H1 (cell line): ENCODE measurements around the gene USH2A. TPM values are rescaled to one million over a fixed set of nuclear protein-coding genes. Genes with fewer than 3 reads are reported as not detected.

Source experiments
- CTCF ChIA-PET: fragments of 300-600 bp; sonication (Branson Sonifier 250); formaldehyde crosslinking; loops from one replicate; lab custom pipeline; 2021; ENCODE audit not compliant: partially characterized antibody; lab: Charles Lee
- POLR2A ChIA-PET: fragments of 300-600 bp; sonication (Branson Sonifier 250); formaldehyde crosslinking; loops from one replicate; lab custom pipeline; 2021; ENCODE audit warnings: inconsistent platforms; ENCODE audit not compliant: partially characterized antibody; lab: Charles Lee
- DNase-seq, 2 experiments: peaks; one replicate each; pipeline versions ENCODE4 v3.0.0 to v3.0.0-alpha.2; 2010 to 2022; ENCODE audit warnings: low spot score in 2 of 2, low read depth in 1 of 2, mixed read lengths in 1 of 2
- FAIRE-seq: peaks from 2 replicates; lab custom pipeline; 2011; peaks lifted over from hg19 to GRCh38; lab: Jason Lieb, UNC
- H2AFZ ChIP-seq: 2 replicates; pipeline ENCODE4 v1.8.1; 2012; ENCODE audit warnings: low read length, inconsistent platforms
- H2AK5ac ChIP-seq: 2 replicates; pipeline ENCODE4 v1.6.1; 2013; ENCODE audit warnings: low read depth, low read length
- H2BK120ac ChIP-seq: replicated peaks from 2 replicates; pipeline ENCODE3; 2013; ENCODE audit warnings: low read depth, low read length, inconsistent platforms
- H2BK12ac ChIP-seq: 2 replicates; pipeline ENCODE4 v1.6.1; 2013; ENCODE audit warnings: low read depth, low read length
- H2BK15ac ChIP-seq: 2 replicates; pipeline ENCODE4 v1.6.1; 2013; ENCODE audit warnings: low read length
- H2BK20ac ChIP-seq: 2 replicates; pipeline ENCODE4 v1.6.1; 2013; ENCODE audit warnings: low read length
- H2BK5ac ChIP-seq: 2 replicates; pipeline ENCODE4 v1.6.1; 2013; ENCODE audit warnings: low read depth, low read length
- H3K14ac ChIP-seq: 2 replicates; pipeline ENCODE4 v1.6.1; 2013; ENCODE audit warnings: inconsistent platforms; ENCODE audit not compliant: insufficient read length
- H3K18ac ChIP-seq: 2 replicates; pipeline ENCODE4 v1.6.1; 2013; ENCODE audit warnings: low read length; ENCODE audit errors: extremely low read depth
- H3K23ac ChIP-seq: 2 replicates; pipeline ENCODE4 v1.6.1; 2013; ENCODE audit warnings: inconsistent platforms; ENCODE audit not compliant: insufficient read length
- H3K23me2 ChIP-seq: 2 replicates; pipeline ENCODE4 v1.6.1; 2013; ENCODE audit warnings: low read depth, low read length
- H3K27ac ChIP-seq: 2 replicates; pipeline ENCODE4 v1.6.1; 2011; ENCODE audit warnings: low read depth, low read length, inconsistent platforms
- H3K27me3 ChIP-seq, 4 experiments: replicated peaks in 1 of 4; 1 replicate in 1 of 4; 2 replicates in 3 of 4; pipeline versions ENCODE4 v1.6.1 to v1.8.1; 2011 to 2013; ENCODE audit warnings: low read length in 3 of 4, mild to moderate bottlenecking in 3 of 4, inconsistent platforms in 2 of 4, mixed read lengths in 2 of 4, moderate library complexity in 1 of 4; ENCODE audit not compliant: control insufficient read depth in 3 of 4, insufficient read depth in 3 of 4; ENCODE audit errors: extremely low read depth in 1 of 4
- H3K36me3 ChIP-seq, 4 experiments: 2 replicates each; pipeline versions ENCODE4 v1.6.1 to v1.8.1; 2011 to 2013; ENCODE audit warnings: mild to moderate bottlenecking in 4 of 4, low read length in 3 of 4, moderate library complexity in 2 of 4, control low read depth in 1 of 4, inconsistent platforms in 1 of 4; ENCODE audit not compliant: insufficient read depth in 4 of 4, control insufficient read depth in 2 of 4
- H3K4ac ChIP-seq: replicated peaks from 2 replicates; pipeline ENCODE3; 2013; ENCODE audit warnings: low read length, low read depth, mixed read lengths, inconsistent platforms; ENCODE audit not compliant: insufficient read length
- H3K4me1 ChIP-seq, 4 experiments: replicated peaks in 1 of 4; 1 replicate in 1 of 4; 2 replicates in 3 of 4; pipeline versions ENCODE4 v1.6.1 to v1.8.1; 2011 to 2013; ENCODE audit warnings: low read length in 3 of 4, inconsistent platforms in 2 of 4, mixed read lengths in 1 of 4; ENCODE audit not compliant: insufficient read depth in 4 of 4, control insufficient read depth in 3 of 4
- H3K4me2 ChIP-seq, 2 experiments: 2 replicates each; pipeline versions ENCODE4 v1.6.1 to v1.8.1; 2011 to 2013; ENCODE audit warnings: low read depth in 2 of 2, low read length in 2 of 2, control low read depth in 1 of 2, inconsistent platforms in 1 of 2, mild to moderate bottlenecking in 1 of 2; ENCODE audit not compliant: insufficient read depth in 1 of 2
- H3K4me3 ChIP-seq, 4 experiments: fragments of 200-600, 300-600 bp in 1 of 4; sonication (generic), shearing (Covaris generic), sonication (Bioruptor Twin) in 1 of 4; 2 replicates each; pipeline versions ENCODE4 v1.5.1 to v1.8.1; 2011 to 2016; ENCODE audit warnings: low read length in 4 of 4, low read depth in 3 of 4, control low read depth in 2 of 4, inconsistent platforms in 2 of 4, mild to moderate bottlenecking in 2 of 4, mixed read lengths in 1 of 4, moderate library complexity in 1 of 4; ENCODE audit not compliant: insufficient read depth in 2 of 4; ENCODE audit errors: extremely low read depth in 1 of 4
- H3K56ac ChIP-seq: replicated peaks from 2 replicates; pipeline ENCODE3; 2013; ENCODE audit warnings: low read depth, mild to moderate bottlenecking, mixed read lengths, low read length, inconsistent platforms; ENCODE audit not compliant: insufficient read length
- H3K79me1 ChIP-seq: 2 replicates; pipeline ENCODE4 v1.6.1; 2013; ENCODE audit warnings: low read depth, low read length, control low read depth
- H3K79me2 ChIP-seq, 2 experiments: 2 replicates each; pipeline versions ENCODE4 v1.6.1 to v1.8.1; 2012 to 2013; ENCODE audit warnings: low read length in 2 of 2, mild to moderate bottlenecking in 2 of 2, inconsistent platforms in 1 of 2; ENCODE audit not compliant: insufficient read depth in 2 of 2, control insufficient read depth in 1 of 2
- H3K9ac ChIP-seq, 4 experiments: replicated peaks in 1 of 4; 1 replicate in 1 of 4; 2 replicates in 3 of 4; pipeline versions ENCODE4 v1.6.1 to v1.8.1; 2011 to 2013; ENCODE audit warnings: low read depth in 3 of 4, low read length in 3 of 4, control low read depth in 2 of 4, mild to moderate bottlenecking in 2 of 4, moderate library complexity in 2 of 4, inconsistent platforms in 1 of 4; ENCODE audit errors: extremely low read depth in 1 of 4
- H3K9me3 ChIP-seq, 2 experiments: 2 replicates each; pipeline versions ENCODE4 v1.6.1 to v1.8.1; 2012 to 2013; ENCODE audit warnings: mild to moderate bottlenecking in 2 of 2, moderate library complexity in 2 of 2, control low read depth in 1 of 2, inconsistent platforms in 1 of 2, low read depth in 1 of 2, low read length in 1 of 2, mixed read lengths in 1 of 2; ENCODE audit not compliant: insufficient read depth in 2 of 2
- H4K20me1 ChIP-seq, 2 experiments: replicated peaks in 1 of 2; 2 replicates each; pipeline versions ENCODE3 to v1.8.1; 2011 to 2013; ENCODE audit warnings: inconsistent platforms in 2 of 2, low read length in 2 of 2, mild to moderate bottlenecking in 1 of 2; ENCODE audit not compliant: insufficient read depth in 2 of 2, control insufficient read depth in 1 of 2
- H4K5ac ChIP-seq: 2 replicates; pipeline ENCODE4 v1.6.1; 2013; ENCODE audit warnings: low read length, low read depth, mixed read lengths, inconsistent platforms; ENCODE audit not compliant: insufficient read length
- H4K8ac ChIP-seq: 2 replicates; pipeline ENCODE4 v1.8.0; 2013; ENCODE audit warnings: mild to moderate bottlenecking, moderate library complexity, low read length, inconsistent platforms; ENCODE audit not compliant: insufficient read depth; ENCODE audit errors: extremely low read depth
- H4K91ac ChIP-seq: replicated peaks from 2 replicates; pipeline ENCODE3; 2013; ENCODE audit warnings: low read length, mixed read lengths, inconsistent platforms; ENCODE audit not compliant: insufficient read length
- BCL11A ChIP-seq, 2 experiments: IDR thresholded peaks; one replicate each; pipeline ENCODE4 v1.6.1; 2011; ENCODE audit warnings: low read depth in 2 of 2, low read length in 2 of 2, mild to moderate bottlenecking in 2 of 2
- CEBPB ChIP-seq: IDR thresholded peaks from 2 replicates; pipeline ENCODE4 v1.6.1; 2012; ENCODE audit warnings: low read depth, low read length
- CTBP2 ChIP-seq: IDR thresholded peaks from 2 replicates; pipeline ENCODE4 v1.7.0; 2011; ENCODE audit warnings: borderline replicate concordance, mild to moderate bottlenecking, moderate library complexity, mixed read lengths, low read length; ENCODE audit not compliant: insufficient read depth, insufficient read length
- CTCF ChIP-seq, 3 experiments: IDR thresholded peaks; 1 replicate in 2 of 3; 2 replicates in 1 of 3; pipeline versions ENCODE4 v1.5.1 to v1.6.1; 2011; ENCODE audit warnings: low read length in 3 of 3, mild to moderate bottlenecking in 3 of 3, inconsistent platforms in 2 of 3, low read depth in 1 of 3, moderate library complexity in 1 of 3; ENCODE audit not compliant: insufficient read depth in 1 of 3; ENCODE audit errors: control extremely low read depth in 1 of 3
- EGR1 ChIP-seq: IDR thresholded peaks from 2 replicates; pipeline ENCODE4 v1.6.1; 2011; ENCODE audit warnings: low read depth, low read length, borderline replicate concordance
- FOSL1 ChIP-seq: IDR thresholded peaks from 2 replicates; pipeline ENCODE4 v1.6.1; 2011; ENCODE audit warnings: mild to moderate bottlenecking, low read depth, low read length, moderate library complexity; ENCODE audit not compliant: insufficient read depth
- HDAC2 ChIP-seq, 2 experiments: fragments of 300-600 bp in 1 of 2; sonication (generic) in 1 of 2; IDR thresholded peaks; 2 replicates each; pipeline ENCODE4 v1.6.1; 2011 to 2012; ENCODE audit warnings: low read depth in 2 of 2, low read length in 2 of 2, mild to moderate bottlenecking in 2 of 2, moderate library complexity in 2 of 2, borderline replicate concordance in 1 of 2, inconsistent platforms in 1 of 2
- JUND ChIP-seq: IDR thresholded peaks from 2 replicates; pipeline ENCODE4 v1.6.1; 2011; ENCODE audit warnings: mild to moderate bottlenecking, improper control_type of control experiment, low read length
- KDM1A ChIP-seq: fragments of 200-600, 300-600 bp; sonication (generic); IDR thresholded peaks from 2 replicates; pipeline ENCODE4 v1.7.1; 2016; ENCODE audit warnings: mild to moderate bottlenecking, low read length, borderline replicate concordance
- POLR2A ChIP-seq, 2 experiments: IDR thresholded peaks; 1 replicate in 1 of 2; 2 replicates in 1 of 2; pipeline ENCODE4 v1.6.1; 2011; ENCODE audit warnings: low read depth in 2 of 2, low read length in 2 of 2, mild to moderate bottlenecking in 2 of 2; ENCODE audit errors: control extremely low read depth in 1 of 2
- SIX5 ChIP-seq: IDR thresholded peaks from 2 replicates; pipeline ENCODE4 v1.6.1; 2011; ENCODE audit warnings: mild to moderate bottlenecking, low read depth, low read length
- SP4 ChIP-seq: IDR thresholded peaks from 2 replicates; pipeline ENCODE4 v1.6.1; 2012; ENCODE audit warnings: low read length, inconsistent platforms
- YY1 ChIP-seq: IDR thresholded peaks from 2 replicates; pipeline ENCODE4 v1.6.1; 2011; ENCODE audit warnings: low read depth, mild to moderate bottlenecking, low read length
- WGBS, 2 experiments: shearing (Covaris generic) in 1 of 2; methylation state at CpG; one replicate each; pipeline versions ENCODE4 v1.1.6 to v1.1.7; 2013 to 2015; ENCODE audit warnings: low lambda C conversion rate in 2 of 2, mixed read lengths in 2 of 2, inconsistent platforms in 1 of 2, low coverage in 1 of 2, missing lambda C conversion rate in 1 of 2; ENCODE audit not compliant: insufficient replicate concordance in 2 of 2, insufficient coverage in 1 of 2, insufficient read length in 1 of 2; ENCODE audit errors: extremely low coverage in 1 of 2, missing lambda C conversion rate in 1 of 2; 5-methylcytosine and 5-hydroxymethylcytosine counted together
- polyA plus RNA-seq, 7 experiments: library from polyadenylated mRNA; depleted of rRNA in 3 of 7; stranded (reverse) in 5 of 7; unstranded in 2 of 7; fragments of >200 nt in 5 of 7; fragments of 200-250 nt in 2 of 7; gene quantifications; 1 replicate in 5 of 7; 2 replicates in 1 of 7; 4 replicates in 1 of 7; pipeline versions ENCODE4 v1.2.1 to v1.2.3, GENCODE V29; 2011 to 2013; ENCODE audit warnings: missing spikeins in 2 of 7, mixed read lengths in 2 of 7
- total RNA-seq: library from RNA; stranded (reverse); fragmentation: NEBNext Ultra II Directional; extraction: Animal tissue kit (Norgen Biotek cat#: 25700); gene quantifications from 2 replicates; pipeline ENCODE4 v1.2.1, GENCODE V29; 2021

The USH2A gene
- total and polyA plus RNA-seq, 2 of the 8 experiments (the other 6 are each of a cell fraction or from before 2014, with no cell fraction given), result 0.02 to 0.17 TPM

- no peak overlapping the region for H3K27ac ChIP-seq
- 96% methylated on average over 3 of the region's 3 CpGs; no CpG with 5 or more reads in 1 of the 2 experiments for WGBS, 2 experiments
- H3K14ac ChIP-seq, result no peak overlapping the region
- H2BK12ac ChIP-seq, result no peak overlapping the region
- no peak overlapping the region for H3K9ac ChIP-seq
- ChIA-PET CTCF (no interaction called here), POLR2A (no interaction called here)
- H4K8ac ChIP-seq, result no peak overlapping the region; the same call in 1 of the 2 replicates
- H2AK5ac ChIP-seq, result no peak overlapping the region
- FAIRE-seq (no peak), DNase-seq (no peak)
- no peaks in the 10 kb centered on the region for H3K36me3 ChIP-seq
- no peak overlapping the region for H4K91ac ChIP-seq
- no peak overlapping the region for H2BK15ac ChIP-seq
- no peaks in the 10 kb centered on the region for H3K79me1 ChIP-seq
- H2BK20ac ChIP-seq, result no peak overlapping the region
- no peak overlapping the region for H3K18ac ChIP-seq
- no peak overlapping the region for H3K23ac ChIP-seq
- H3K27me3 ChIP-seq, result peaks cover 0 to 1% (median 0%) of the 10 kb centered on the region in 4 experiments; a peak in 1 of 7 replicates
- H2AFZ ChIP-seq, result no peak overlapping the region
- H2BK120ac ChIP-seq, result no peak overlapping the region
- no peak overlapping the region for H3K56ac ChIP-seq
- no peaks in the 10 kb centered on the region for H3K79me2 ChIP-seq
- H3K4ac ChIP-seq, result no peak overlapping the region
- H3K4me1 ChIP-seq, result no peaks in the 10 kb centered on the region
- H3K23me2 ChIP-seq, result no peaks in the 10 kb centered on the region
- H2BK5ac ChIP-seq, result no peak overlapping the region
- H3K4me3 ChIP-seq, result no peak overlapping the region
- H4K5ac ChIP-seq, result no peak overlapping the region
- H4K20me1 ChIP-seq, result no peaks in the 10 kb centered on the region
- no peak overlapping the region for H3K4me2 ChIP-seq
- H3K9me3 ChIP-seq, result no peaks in the 10 kb centered on the region
- TF ChIP-seq CEBPB, result no peak
- TF ChIP-seq SP4, result no peak
- no peak for TF ChIP-seq POLR2A (IDR thresholded peaks at IDR 0.05; ENCODE audit: control extremely low read depth in 1 of 2, low read depth in 2 of 2, low read length in 2 of 2)
- no peak for TF ChIP-seq EGR1
- no peak for TF ChIP-seq KDM1A
- TF ChIP-seq SIX5, result no peak
- TF ChIP-seq BCL11A (IDR thresholded peaks at IDR 0.05; ENCODE audit: low read depth in 2 of 2, low read length in 2 of 2), result no peak
- TF ChIP-seq YY1, result no peak
- no peak for TF ChIP-seq HDAC2 (IDR thresholded peaks at IDR 0.05; ENCODE audit: borderline replicate concordance in 1 of 2, low read depth in 2 of 2, low read length in 2 of 2)
- TF ChIP-seq CTBP2, result no peak
- TF ChIP-seq CTCF (IDR thresholded peaks at IDR 0.05; ENCODE audit: control extremely low read depth in 1 of 3, insufficient read depth in 1 of 3, low read depth in 1 of 3, low read length in 3 of 3), result no peak
- TF ChIP-seq JUND, result no peak
- TF ChIP-seq FOSL1, result no peak
Measured at GRCh38 chr1:216261631-216262030, 161.6 kb downstream of the USH2A start.
